Hematopoietic multipotent progenitor cell treated with erythropoietin and hydrocortisone succinate and interleukin-3 and kit ligand, for 6 days (in vitro differentiated cells): ENCODE measurements around the gene CEBPG.
A peak's percentile ranks its signal among the peaks of the same experiment; 100 is the strongest.

ENCODE experiments used
- DNase-seq: peaks from one replicate; pipeline ENCODE4 v3.0.0-alpha.2; 2015

CEBPG gene

DNA sequence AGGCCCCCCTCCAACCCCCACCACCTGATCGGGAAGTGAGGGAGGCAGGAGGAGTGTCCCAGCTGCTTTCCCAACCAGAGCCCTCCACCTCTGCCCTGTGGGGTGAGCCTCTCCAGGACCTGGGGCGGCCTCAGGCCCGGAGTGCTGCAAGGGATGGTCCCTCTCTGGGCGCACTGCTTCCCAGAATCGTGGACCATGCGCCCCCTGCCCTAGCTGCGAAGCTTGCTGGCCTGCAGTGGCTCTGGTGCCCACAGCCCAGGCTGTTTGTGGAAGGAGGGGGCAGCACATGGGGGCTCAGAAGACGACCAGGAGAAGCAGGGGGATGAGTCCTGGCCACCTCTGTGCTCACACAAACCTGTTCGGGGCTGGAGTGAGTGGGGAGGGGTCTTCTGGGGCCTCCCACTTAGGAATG is 33.6 kb downstream of the CEBPG start:
- DNase-seq, result no peak

DNA sequence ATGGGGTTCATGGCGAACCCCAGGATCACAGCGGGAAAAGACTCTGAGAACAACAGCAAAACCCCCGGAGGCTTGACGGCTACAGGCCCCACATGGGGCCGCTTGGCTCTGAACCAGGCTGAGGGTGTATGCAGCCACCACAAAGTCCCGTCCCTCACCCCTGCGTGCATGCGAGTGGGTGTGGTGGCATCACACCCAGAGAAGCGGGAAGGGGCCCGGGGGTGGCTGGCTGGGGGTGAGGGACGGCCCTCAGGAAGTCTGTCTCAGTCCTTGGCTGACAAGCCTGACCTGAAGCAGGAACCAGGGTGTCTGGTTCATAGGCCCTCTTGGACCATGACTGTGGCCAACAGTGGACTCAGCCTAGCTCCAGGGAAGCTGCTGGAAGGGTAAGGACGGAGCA is 34.2 kb downstream of the CEBPG start:
- peak; percentile 88 for DNase-seq

DNA sequence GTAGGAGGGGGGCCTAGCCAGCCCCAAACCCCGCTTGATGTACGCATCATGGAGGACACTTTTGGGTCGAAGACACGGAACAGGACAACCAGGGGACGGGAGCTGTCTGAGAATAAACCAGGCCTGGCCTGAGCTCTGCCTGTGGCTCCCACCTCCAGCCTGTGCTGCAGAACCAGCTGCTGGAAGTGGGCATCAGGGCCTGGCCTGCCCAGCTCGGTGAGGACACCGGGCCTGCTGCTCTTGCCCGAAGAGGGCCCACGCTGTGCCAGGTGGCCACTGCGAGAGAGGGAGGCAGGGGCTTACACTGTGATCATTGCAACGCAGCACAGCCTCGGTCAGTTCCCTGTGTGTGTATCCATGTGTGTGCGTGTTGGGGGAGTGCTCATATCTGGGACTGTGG is 34.6 kb downstream of the CEBPG start:
- DNase-seq, result peak; percentile 27

DNA sequence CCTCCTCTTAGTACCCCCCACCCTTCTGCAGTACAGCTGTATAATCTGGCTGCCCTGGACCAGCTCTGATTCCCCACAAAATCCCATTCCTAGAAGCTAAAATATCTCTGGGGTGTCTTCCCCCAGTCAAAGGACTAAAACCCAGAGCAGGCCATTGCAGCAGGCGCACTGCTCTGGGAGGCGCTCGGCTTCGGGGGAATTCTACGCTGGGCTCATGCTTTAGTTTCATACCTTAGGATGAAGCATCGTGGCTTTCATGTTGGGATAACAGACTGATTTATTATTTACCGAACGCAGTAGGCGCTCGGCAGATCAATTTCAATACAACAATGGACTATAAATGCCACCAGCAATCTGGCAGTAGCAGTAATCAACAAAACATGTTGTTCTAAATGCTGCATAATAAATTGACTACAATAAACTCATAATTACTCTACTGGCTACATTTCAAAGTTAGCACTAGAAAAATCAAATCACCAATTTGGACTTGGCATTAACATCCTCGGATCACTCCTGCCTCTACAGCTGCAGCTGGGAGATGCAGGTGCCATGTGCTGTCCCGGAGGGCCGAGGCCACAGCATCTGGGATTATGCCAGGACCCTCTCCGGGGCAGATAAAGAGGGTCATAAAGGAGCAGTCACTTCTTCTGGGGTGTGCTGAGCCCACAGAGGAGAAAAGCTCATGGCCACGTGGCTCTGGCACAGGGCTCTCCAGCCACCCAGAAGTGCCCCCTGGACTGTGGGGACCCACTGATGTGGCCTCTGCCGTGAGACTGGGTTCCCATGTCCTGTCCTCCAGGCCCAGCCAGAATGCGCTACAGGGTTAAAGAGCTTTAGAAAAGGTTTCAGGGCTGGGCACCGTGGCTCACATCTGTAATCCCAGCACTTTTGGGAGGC is 35.3 kb downstream of the CEBPG start:
- DNase-seq, result no peak

DNA sequence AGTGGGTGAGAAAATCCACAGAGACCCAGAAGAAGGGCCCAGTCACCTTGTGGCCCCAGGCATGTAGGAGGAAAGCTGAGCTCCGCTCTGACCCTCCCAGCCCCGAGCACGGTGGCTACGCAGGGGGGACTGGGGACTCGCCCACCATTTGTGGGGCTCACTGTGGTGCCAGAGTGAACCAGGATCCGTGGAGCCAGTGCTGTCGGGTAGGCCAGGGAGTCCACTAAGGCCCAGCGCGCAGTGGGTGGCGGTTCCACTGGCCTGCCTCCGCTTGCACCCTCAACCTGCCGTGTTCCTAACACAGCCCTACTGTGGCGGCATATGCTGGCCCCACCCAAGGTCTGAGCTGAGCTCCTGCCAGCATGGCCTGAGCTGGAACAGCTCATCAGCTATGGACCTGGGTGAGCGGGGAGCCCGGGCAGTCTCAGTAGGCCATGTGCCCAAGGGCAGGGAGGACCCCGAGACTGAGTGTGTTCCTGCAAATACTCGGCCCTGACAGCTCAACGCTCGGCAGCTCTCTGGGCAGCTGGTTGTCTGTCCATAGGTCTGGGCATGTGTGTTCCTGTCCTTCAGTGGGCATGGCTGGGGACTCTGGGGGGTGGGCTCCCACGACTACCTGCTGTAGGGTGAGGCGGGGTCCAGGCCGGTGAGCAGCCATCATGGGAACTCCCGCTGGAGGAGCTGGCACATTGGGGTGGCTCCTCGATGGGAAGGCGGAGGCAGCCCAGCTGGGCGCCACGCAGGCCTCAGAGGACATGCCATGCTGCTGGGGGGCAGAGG is 36.6 kb downstream of the CEBPG start:
- no peak for DNase-seq

DNA sequence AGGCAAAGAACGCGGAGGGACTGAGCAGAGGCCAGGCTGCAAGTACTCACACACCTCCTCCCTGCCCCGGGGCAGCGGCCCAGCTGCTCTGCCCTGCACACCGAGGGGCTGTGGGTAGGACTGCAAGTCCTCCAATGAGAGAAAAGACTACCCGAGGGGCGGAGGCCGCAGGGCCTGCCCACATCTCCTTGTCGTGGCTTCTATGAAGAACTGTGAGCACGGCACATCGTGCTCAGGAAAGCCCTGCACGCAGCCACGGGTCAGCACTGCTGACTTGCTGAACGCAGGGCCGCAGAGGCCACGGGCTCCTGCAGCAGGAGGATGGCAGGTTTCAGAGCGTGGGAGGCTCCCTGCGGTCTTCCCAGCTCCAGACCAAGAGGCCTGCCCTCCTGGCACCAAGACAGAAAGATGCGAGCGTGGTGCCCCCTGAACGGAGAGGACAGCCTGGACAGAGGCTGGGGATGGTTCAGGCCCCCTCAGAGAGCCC is 37.4 kb downstream of the CEBPG start:
- no peak for DNase-seq

DNA sequence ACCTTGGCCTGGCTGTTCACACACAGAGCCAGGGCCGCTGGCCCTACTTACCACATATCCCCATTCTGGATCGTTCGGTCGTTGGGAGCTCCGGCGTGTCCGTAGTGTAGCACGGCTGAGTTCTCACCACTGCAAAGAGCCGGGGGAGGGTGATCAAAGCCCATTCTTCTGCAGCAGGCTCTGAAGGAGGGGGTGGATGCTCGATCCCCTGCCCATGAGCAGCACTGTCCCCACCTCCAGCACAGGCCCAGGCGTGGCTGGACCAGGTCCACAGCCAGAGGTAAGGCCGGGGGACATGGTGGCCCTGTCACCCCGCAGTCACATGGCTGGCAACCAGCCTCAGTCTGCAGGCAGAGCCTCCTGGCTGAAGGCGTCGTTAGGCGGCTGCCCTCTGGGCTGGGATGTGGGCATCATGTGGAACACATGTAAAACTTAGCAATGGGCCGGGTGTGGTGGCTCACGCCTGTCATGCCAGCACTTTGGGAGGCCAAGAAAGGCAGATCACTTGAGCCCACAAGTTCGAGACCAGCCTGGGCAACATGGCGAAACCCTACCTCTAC is 38.2 kb downstream of the CEBPG start:
- no peak for DNase-seq

DNA sequence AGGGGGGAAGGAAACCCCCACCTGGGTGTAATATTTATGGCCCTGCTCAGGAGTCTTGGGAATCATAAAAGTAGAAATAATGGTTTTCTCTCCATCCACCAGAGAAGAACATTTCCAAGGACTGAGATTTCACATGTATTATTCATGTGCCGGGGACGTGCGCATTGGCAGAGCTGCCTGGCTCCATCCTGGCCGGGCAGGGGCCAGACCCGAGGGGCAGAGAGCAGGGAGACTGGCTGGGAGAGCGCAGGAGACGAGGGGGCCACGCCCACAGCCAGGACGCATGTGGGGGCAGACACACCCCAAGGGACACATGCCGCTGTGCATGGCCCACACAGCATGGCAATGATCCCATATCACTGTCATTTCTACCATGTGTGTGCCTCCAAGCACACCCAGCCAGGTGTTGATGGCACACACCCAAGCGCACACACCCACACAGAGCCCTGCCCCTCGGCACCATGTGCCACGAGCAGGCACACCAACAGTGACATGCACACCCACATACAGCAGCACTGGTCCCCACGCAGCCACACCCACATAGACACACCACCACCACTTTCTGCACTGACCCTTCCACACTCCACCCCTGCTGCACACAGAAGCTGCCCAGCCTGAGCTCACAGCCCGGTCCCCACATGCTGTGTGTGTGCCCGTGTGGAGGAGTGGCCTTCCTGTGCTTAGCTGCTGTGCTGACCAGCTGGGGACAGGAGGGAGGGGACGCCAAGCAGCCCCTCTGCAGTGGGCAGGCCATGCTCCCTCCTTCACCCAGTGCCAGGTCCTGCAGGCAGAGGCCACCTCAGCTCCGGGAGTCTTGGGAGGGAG is 39.3 kb downstream of the CEBPG start:
- DNase-seq, result no peak

DNA sequence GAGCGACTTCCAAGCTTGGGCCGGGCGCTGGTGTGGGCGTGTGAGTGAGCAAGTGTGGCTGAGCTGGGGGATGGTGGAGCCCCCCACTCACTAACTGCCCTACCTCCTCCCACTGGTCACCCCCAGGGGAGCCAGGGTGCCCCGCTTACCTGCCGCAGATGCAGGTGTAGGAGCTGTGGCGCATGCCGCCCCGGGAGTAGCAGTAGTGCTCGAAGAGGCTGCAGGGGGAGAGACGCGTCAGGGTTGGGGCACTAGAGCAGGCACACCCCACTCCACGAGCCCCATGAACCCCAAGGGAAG is 39.9 kb downstream of the CEBPG start:
- DNase-seq, result no peak

DNA sequence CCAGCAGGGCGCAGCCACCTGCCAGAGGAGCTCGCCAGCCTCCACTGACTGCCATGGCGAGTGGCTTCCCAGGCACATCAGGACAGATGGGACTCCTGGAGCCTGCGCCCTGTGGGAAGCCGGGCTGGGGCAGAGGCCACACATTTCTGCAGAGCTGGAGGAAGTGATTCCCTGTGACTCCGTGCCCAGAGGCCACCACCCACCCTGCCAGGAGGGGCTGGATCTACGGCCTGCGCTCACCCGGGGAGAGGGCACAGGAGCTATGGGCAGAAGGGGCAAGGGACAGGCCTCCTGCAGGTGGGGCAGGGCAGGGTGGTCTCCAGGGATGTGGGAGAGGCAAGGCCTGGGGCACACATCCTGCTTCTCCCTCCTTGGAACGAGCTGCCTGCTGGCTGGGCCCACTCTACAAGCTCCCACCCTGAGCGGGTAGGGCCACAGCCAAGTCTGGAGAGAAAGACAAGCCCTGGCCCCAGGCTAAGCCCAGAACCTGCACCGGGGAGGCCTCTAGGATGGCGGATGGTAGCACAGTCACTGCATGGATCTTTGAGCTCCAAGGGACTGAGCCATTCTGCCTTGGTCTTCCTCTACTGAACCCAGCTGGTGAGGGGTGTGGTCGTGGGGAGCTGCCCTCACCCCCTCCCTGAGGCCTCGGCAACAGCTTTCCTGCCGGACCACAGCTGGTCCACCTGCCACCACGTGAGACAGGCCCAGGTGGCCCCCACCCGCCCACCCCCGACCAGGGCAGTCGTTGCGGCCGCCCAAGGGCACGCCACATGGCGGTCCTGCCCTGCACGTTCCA is 40.6 kb downstream of the CEBPG start:
- DNase-seq, result no peak

DNA sequence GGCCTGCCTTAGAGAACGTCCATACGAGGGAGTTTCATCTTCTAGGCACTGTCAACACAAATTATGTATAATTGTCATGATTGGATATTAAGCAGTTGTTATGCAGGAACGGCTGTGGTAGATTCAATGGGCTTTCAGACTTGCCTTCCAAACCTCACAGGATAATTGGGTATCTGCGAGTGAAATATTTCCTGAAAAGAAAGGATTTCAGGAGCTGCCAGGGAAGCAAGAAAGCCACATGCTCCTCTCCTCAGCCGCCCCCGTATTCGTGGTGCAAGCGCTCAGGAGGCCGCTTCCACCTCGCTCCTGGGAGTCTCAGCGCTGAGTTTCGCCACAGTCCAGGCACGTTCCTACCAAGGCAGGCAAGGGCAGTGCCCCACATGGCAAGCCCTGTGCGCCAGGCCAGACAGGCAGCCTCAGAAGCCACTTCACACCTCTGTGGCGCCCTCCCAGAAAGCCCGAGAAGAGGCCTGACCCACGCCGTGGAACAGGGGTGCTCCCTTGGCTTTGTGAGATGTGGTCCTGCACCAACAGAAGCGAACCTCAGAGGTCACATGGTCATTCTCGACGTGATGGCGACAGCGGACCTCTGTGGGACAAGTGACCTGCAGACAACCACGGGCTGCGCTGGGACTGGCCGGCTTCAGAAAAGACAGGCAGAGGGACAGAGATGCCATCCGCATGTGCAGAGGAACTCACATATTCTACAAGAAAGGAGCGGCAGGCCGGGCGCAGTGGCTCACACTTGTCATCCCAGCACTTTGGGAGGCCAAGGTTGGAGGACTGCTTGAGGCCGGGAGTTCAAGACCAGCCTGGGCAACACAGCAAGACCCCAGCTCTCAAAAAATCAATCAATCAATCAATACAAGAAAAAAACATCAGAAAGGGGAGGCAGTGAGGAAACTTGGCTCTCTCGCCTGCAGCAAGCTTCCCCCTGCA is 41.4 kb downstream of the CEBPG start:
- DNase-seq, result no peak

DNA sequence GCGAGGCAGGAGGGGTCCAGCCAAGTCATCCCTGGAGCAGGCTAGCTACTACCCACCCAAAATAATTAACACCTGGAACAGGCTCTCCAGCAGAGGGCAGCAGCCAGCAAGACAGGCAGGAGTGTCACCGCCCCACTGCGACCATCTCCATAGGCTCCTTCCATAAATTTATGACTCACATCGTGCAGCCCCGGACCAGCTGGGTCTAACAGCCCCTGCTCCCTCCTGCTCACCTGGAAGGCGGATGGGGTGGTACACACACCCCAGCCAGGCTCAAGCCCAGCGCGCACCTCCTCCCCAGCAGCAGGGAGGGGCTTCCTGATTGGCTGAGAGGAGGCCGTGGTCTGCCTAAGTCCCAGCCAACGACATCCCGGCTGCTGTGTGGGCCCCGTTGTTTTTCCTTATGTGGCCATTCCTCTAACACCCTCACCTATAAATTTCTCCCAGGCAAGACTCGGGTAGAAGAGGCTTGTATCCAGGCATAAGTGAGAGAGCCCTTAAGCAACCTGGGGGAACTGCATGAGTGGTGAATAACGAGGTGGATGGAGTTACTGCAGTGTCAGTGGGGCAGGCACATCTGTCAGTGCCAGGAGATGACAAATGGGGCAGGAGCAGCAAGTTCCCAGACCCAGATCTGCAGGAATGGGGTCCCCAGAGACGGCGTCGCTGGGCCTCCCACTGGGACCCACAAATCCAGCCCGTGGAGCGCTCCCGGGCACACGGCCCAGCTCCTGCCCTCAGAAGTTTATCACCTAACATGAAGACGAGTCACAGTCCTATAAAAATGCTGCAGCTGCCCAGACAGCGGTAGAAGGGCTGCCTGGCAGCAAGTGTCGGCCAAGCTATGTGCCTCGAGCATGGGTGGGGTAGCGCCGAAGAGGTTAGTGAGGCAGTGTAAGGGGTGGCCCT is 43.1 kb downstream of the CEBPG start:
- peak; percentile 87 for DNase-seq

DNA sequence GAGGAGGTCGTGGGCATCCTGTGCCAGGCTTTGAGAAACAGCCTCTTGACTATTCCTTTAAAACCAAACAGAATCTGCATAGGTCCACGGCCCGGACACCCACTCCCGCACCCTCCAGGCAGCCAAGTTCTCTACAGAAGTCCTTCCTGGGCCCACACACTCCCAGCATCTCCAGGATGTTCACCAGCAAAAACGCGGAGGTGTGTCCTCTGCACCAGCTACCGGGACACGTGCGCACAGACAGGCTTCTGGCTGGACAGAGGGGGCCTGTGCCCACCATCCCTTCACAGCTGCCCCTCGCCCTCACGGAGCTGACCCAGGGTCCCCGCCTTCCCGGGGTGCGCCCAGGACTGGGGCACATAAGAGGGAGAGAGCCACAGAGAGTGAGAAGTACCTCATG is 44.2 kb downstream of the CEBPG start:
- DNase-seq, result no peak

DNA sequence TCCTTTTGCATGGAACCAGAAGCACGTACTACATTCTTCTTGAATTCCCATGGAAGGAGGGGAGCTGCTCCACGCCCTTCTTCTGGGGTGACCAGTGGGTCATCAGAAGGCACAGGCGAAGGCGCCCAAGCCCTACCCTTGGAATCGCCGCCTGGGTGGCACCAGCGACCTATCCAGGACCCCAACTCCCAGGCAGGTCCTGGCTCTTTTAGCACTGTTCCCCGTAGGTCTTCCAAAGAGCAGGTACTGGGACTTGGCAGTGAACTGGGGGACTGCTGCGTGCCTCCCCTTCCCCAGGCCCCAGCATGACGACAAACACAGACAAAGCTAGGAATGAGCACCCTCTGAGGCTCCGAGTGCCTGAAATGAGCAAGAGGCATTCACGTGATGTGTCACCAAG is 45.0 kb downstream of the CEBPG start:
- no peak for DNase-seq

DNA sequence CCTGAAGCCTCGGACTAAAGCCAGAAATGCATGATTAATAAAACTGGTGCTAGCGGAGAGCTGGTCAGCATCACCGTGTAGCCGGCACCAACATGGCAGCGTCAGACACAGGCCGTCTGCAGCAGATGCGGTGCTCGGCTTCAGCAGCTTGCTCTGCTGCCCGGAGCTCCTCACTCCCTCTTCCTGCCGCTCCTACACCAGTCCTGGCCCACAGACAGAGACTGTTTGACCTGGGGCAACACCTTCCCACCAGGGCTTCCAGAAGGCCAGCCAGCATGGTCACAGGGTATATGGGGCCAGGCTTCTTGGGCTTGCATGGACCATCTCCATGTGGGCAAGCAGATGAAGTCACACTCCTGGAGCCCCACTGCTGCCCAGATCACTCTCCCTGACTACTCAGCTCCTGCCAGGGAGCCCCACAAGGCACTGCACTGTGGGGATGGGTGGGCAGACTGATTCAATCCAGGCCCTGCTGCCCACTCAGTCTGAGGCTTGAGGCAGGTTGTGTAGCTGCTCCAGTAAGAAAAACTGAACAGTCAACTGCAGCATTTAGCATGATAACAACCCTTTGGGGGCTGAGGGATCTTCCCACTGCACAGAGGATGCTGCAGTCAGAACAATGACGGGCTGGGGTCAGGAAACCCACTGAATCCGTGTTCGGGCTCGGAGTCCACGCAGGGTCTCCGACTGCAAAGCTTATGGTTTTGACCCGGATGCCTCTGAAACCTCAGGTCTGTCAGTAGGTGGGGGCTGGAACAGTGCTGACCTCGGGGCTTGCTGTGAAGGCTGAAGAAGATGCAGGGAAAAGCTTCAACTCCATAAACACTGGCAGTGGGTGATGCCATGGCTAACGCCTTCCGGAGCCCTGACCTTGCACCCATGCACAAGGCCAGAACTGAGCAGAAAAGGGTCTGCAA is 45.6 kb downstream of the CEBPG start:
- no peak for DNase-seq

DNA sequence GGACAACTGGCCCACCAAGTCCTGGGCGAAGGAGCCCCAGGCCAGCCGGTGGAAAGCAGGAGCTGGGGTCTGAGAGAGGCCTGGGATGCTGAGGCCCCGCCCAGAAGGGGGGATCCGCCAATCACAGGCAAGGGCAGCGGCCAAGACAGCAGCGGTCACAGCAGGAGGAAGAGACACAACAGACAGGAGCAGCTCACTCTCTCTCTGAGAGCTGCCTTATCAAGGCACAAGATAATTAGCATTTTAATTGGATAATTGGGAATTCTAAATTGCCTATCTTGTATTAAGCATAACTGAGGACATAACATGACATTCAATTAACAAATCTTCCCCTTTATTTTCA is 46.2 kb downstream of the CEBPG start:
- DNase-seq, result no peak

DNA sequence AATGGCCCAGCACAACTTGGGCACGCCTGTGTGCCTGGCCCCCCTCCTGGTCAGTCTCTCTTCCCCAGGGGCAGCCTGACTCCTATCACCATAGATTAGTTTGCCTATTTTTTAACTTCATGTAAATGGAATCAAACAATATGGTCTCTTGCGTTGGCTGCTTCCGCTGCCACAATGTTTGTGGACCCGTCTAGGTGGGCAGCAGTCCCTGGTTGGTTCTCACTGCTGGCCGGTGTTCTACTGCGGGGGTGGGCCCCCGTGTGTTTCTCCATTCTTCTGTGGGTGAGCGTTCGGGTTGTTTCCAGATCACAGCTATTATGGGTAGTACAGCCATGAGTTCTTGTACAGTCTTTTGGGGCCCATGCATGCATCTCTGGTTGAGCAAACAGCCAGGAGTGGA is 47.3 kb downstream of the CEBPG start:
- no peak for DNase-seq

DNA sequence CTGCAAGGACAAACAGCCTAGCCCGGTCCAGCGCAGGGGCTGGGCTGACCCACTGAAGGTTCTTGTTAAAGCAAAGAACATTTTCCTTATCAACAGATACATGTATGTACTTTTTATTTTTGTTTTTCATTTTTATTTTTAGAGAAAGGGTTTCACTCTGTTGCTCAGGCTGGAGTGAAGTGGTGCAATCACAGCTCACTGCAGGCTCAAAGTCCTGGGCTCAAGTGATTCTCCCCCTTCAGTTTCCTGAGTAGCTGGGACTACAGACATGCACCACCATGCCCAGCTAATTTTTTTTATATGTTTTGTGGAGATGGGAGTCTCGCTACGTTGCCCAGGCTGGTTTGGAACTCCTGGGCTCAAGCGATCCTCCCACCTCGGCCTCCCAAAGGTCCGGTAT is 47.9 kb downstream of the CEBPG start:
- DNase-seq, result no peak
